ENCODE measurements around the gene AOC1.
A peak's percentile ranks its signal among the peaks of the same experiment; 100 is the strongest.

DNA sequence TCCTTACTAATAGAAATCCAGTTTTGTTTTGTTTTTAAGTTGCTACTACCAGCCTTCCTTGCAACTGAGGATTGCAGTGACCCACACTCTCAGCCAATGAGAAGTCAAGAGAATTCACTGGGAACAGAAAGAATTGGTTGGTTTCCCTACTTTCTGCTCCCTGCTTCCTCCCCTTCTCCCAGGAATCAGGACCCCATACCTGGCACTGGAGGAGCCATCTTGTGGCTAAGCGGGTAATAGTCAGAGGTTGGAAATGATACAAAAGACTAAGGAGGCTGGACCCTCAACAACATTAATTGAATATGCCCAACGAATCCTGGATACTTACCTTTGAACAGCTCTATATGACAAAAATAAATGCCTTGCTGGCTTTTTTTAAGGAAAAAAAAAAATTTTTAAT, 45.5 kb upstream of the AOC1 start:
- TF ChIP-seq, protein P1, sequence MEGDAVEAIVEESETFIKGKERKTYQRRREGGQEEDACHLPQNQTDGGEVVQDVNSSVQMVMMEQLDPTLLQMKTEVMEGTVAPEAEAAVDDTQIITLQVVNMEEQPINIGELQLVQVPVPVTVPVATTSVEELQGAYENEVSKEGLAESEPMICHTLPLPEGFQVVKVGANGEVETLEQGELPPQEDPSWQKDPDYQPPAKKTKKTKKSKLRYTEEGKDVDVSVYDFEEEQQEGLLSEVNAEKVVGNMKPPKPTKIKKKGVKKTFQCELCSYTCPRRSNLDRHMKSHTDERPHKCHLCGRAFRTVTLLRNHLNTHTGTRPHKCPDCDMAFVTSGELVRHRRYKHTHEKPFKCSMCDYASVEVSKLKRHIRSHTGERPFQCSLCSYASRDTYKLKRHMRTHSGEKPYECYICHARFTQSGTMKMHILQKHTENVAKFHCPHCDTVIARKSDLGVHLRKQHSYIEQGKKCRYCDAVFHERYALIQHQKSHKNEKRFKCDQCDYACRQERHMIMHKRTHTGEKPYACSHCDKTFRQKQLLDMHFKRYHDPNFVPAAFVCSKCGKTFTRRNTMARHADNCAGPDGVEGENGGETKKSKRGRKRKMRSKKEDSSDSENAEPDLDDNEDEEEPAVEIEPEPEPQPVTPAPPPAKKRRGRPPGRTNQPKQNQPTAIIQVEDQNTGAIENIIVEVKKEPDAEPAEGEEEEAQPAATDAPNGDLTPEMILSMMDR (conservative IDR thresholded peaks at IDR 0.05; ENCODE audit: low read length), result peak; percentile 34; the same call in 1 of the 2 replicates
- no peak for TF ChIP-seq EZH2phosphoT487 (IDR thresholded peaks at IDR 0.05; ENCODE audit: borderline replicate concordance, low read depth, low read length)

All from OCI-LY7 (cell line).